ENCODE measurements around the gene DCHS1.

Gene DCHS1

DNA sequence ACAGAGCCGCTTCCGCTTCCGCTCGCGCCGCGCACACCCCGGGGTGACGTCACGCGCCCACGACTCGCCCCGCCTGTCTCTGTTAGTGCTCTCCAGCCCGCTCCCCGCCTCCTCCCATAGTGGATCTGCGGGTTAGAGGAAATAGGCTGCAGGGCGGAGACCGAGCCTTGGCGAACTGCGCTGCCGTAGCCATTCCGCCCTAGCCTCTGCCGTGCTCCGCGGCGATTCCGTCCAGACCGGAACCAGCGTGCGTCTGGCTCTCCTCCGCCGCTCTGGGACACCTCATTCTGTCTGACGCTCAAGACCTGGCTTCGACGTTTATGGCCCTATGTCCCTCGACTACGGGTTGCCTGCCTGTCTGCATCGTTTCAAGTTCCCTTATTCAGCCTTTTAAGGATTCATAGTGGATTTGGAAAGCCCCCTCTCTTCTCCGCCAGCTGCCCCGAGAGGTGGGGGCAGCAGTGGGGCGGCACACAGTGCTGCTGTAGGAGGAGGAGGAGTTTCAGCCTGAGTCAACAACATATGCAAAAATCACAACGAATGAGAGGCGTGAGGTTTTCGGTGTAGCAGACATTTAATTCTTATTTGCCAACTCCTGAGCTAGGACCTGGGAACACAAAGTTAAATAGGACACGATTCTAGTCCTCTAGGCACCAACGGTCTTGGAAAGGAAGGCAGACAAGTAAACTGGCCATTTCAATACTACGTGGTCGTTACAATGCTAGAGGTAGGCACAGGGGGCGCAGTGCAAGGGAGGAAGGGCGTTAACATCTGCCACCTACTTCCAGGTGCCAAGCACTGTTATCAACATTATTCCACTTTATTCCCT, 43.2 kb downstream of the DCHS1 start, which contains the start of gene TAF10:
Gene TAF10 (minus strand): TSS at position 4 of the 829 bp plus-strand sequence. CDS start 27 bp downstream, outside the sequence.
- DNase-seq (ENCODE audit: extremely low spot score) = peak; percentile 90
- CTCF ChIA-PET = interaction anchor here (1.2 to 1.4 kb wide), 2 partner anchors 55 to 233 kb away, joined by 4 to 5 read pairs; no protein-coding TSS in a partner anchor
- POLR2A ChIA-PET = interaction anchor here (0.6 to 5.2 kb wide), 17 partner anchors 9 to 233 kb away, joined by 3 to 39 read pairs (median 3); partner anchors contain the start of genes ILK, MRPL17, RRP8 and TIMM10B
- TF ChIP-seq TARDBP (IDR thresholded peaks at IDR 0.05) = no peak
- TF ChIP-seq L3MBTL2 (conservative IDR thresholded peaks at IDR 0.05) = peak; percentile 86
- TF ChIP-seq BHLHE40 (IDR thresholded peaks at IDR 0.05; ENCODE audit: borderline replicate concordance) = no peak
- no peak for TF ChIP-seq FOXM1 (IDR thresholded peaks at IDR 0.05; ENCODE audit: borderline replicate concordance)
- no peak for TF ChIP-seq SUZ12 (IDR thresholded peaks at IDR 0.05)
- peak; percentile 53; the same call in 1 of the 2 replicates for TF ChIP-seq ELF4 (IDR thresholded peaks at IDR 0.05)
- no peak for TF ChIP-seq SP1 (IDR thresholded peaks at IDR 0.05)
- TF ChIP-seq CTBP1 (IDR thresholded peaks at IDR 0.05; ENCODE audit: borderline replicate concordance) = no peak
- TF ChIP-seq ZNF384 (IDR thresholded peaks at IDR 0.05) = no peak
- TF ChIP-seq, protein P1, sequence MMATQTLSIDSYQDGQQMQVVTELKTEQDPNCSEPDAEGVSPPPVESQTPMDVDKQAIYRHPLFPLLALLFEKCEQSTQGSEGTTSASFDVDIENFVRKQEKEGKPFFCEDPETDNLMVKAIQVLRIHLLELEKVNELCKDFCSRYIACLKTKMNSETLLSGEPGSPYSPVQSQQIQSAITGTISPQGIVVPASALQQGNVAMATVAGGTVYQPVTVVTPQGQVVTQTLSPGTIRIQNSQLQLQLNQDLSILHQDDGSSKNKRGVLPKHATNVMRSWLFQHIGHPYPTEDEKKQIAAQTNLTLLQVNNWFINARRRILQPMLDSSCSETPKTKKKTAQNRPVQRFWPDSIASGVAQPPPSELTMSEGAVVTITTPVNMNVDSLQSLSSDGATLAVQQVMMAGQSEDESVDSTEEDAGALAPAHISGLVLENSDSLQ (IDR thresholded peaks at IDR 0.05) = no peak
- TF ChIP-seq LEF1 (IDR thresholded peaks at IDR 0.05; ENCODE audit: borderline replicate concordance) = no peak
- no peak for TF ChIP-seq NFRKB (IDR thresholded peaks at IDR 0.05)
- TF ChIP-seq FOXA1 (IDR thresholded peaks at IDR 0.05) = no peak

DNA sequence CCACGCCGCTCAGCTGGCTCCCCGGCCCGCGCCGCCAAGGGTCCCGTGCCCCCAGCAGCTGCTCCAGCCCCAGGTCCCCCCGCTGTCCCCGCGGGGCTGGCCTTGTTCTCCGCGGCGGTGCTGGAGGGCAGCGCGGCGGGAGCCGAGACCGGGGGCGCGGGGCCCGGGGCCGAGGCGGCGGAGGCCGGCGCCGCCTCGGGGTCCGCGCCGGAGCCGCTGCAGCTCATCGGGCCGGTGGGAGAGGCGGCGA, 43.7 kb downstream of the DCHS1 start:
- TF ChIP-seq FOXM1 (IDR thresholded peaks at IDR 0.05; ENCODE audit: borderline replicate concordance) (no peak), ZNF384 (IDR thresholded peaks at IDR 0.05) (no peak), FOXA1 (IDR thresholded peaks at IDR 0.05) (no peak), BHLHE40 (IDR thresholded peaks at IDR 0.05; ENCODE audit: borderline replicate concordance) (no peak), SUZ12 (IDR thresholded peaks at IDR 0.05) (no peak), LEF1 (IDR thresholded peaks at IDR 0.05; ENCODE audit: borderline replicate concordance) (no peak), FOXK2 (IDR thresholded peaks at IDR 0.05) (no peak), TARDBP (IDR thresholded peaks at IDR 0.05) (no peak), HDGF (IDR thresholded peaks at IDR 0.05; ENCODE audit: borderline replicate concordance) (no peak), L3MBTL2 (conservative IDR thresholded peaks at IDR 0.05) (no peak), ARNT (IDR thresholded peaks at IDR 0.05) (no peak), SP1 (IDR thresholded peaks at IDR 0.05) (no peak), NFRKB (IDR thresholded peaks at IDR 0.05) (no peak), CTBP1 (IDR thresholded peaks at IDR 0.05; ENCODE audit: borderline replicate concordance) (no peak)
- TF ChIP-seq, protein P1 (IDR thresholded peaks at IDR 0.05) = no peak
- ChIA-PET POLR2A (interaction anchor here (0.6 to 5.2 kb wide), 14 partner anchors 9 to 233 kb away, joined by 3 to 39 read pairs (median 4); partner anchors contain the start of genes ILK, MRPL17 and RRP8), CTCF (interaction anchor here (1.2 to 1.4 kb wide), 2 partner anchors 55 to 233 kb away, joined by 4 to 5 read pairs; no protein-coding TSS in a partner anchor)
- no peak for DNase-seq (ENCODE audit: extremely low spot score)

DNA sequence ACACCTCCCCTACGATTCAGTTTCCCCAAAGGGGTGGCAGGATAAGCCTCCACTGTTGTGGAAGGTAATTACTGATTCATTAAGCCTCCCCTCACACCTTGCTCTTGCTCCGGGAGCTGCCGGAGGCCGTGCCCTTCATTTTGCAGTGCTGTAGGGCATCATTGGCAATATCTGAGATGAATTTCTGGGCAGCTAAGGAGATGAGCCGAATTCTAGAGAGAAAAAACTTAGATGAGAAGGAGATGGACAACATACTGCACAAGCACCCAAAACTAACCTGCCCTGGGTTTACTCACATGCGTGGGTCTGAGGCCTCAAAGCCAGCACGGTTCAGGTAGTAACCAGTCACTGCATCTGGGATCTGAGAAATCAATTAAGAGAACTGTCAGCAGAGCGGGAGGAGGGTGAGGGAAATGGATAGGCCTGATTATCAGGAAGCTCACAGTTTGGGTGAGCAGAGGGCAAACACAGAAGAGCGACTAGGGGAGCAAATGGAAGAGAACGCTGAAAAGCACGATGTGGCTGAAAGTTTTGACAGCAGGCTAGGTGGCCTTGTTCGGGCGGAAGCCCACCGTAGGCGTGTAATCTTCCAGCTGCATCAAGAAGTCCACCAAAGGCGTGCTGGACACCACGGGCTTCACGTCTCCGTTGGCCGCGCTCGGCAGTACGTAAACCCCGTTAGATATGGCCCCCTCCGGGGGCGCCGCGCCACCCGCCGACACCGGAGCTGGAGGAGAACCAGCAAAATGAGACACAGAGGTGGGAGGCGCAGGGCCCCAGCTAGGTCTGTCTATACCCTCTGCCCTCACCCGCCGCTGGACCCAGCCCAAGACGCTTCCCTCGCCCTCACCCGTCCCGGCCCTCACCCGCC, 44.3 kb downstream of the DCHS1 start:
- DNase-seq (ENCODE audit: extremely low spot score) = peak; percentile 20
- ChIA-PET POLR2A (interaction anchor here (0.6 to 5.2 kb wide), 14 partner anchors 8 to 232 kb away, joined by 3 to 39 read pairs (median 4); partner anchors contain the start of genes ILK, MRPL17 and RRP8), CTCF (interaction anchor here (0.6 to 1.2 kb wide), 2 partner anchors 77 to 232 kb away, joined by 5 to 6 read pairs; no protein-coding TSS in a partner anchor)
- TF ChIP-seq TARDBP (IDR thresholded peaks at IDR 0.05) (no peak), HDGF (IDR thresholded peaks at IDR 0.05; ENCODE audit: borderline replicate concordance) (no peak), SP1 (IDR thresholded peaks at IDR 0.05) (no peak), FOXM1 (IDR thresholded peaks at IDR 0.05; ENCODE audit: borderline replicate concordance) (no peak), NFRKB (IDR thresholded peaks at IDR 0.05) (no peak), FOXA1 (IDR thresholded peaks at IDR 0.05) (no peak), ELF4 (IDR thresholded peaks at IDR 0.05) (no peak)

DNA sequence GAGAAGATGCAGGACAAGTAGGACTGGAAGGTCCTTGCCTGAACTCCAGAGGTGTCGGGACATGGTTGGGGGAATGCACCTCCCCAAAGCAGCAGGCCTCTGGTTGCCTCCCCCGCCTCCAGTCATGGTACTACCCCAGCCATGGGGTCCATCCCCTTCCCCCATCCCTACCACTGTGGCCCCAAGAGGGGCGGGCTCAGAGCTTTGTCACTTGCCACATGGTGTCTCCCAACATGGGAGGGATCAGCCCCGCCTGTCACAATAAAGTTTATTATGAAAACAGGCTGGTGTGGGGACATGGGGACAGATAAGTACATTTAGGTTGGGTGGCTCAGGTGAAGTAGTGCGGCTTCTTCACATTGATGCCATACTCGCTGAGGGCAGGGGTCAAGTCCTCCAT, 45.0 kb downstream of the DCHS1 start:
- DNase-seq (ENCODE audit: extremely low spot score) = no peak
- TF ChIP-seq NFRKB (IDR thresholded peaks at IDR 0.05) (no peak), FOXK2 (IDR thresholded peaks at IDR 0.05) (no peak), SUZ12 (IDR thresholded peaks at IDR 0.05) (no peak), SP1 (IDR thresholded peaks at IDR 0.05) (no peak)
- POLR2A ChIA-PET = interaction anchor here (1.7 to 5.2 kb wide), 2 partner anchors 16 to 72 kb away, joined by 4 to 39 read pairs; partner anchors contain the start of gene MRPL17
- CTCF ChIA-PET = no interaction called here

DNA sequence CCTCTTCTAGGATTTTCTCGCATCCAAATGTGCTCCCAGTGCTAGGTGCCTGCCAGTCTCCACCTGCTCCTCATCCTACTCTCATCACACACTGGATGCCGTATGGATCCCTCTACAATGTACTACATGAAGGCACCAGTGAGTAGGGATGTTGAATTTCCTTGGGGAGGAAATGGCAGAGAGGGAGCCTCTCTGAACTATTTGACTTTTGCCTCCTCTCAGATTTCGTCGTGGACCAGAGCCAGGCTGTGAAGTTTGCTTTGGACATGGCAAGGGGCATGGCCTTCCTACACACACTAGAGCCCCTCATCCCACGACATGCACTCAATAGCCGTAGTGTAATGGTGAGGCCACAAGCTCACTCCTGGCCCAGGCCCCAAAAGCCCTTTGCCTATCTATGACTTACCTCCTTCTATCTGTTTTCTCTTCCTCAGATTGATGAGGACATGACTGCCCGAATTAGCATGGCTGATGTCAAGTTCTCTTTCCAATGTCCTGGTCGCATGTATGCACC, 46.0 kb downstream of the DCHS1 start:
- CTCF ChIA-PET = no interaction called here
- no peak for TF ChIP-seq FOXM1 (IDR thresholded peaks at IDR 0.05; ENCODE audit: borderline replicate concordance)
- TF ChIP-seq BHLHE40 (IDR thresholded peaks at IDR 0.05; ENCODE audit: borderline replicate concordance) = no peak
- TF ChIP-seq ARNT (IDR thresholded peaks at IDR 0.05) = no peak
- TF ChIP-seq SP1 (IDR thresholded peaks at IDR 0.05) = no peak
- POLR2A ChIA-PET = interaction anchor here (1.2 to 5.2 kb wide), 3 partner anchors 9 to 73 kb away, joined by 3 to 39 read pairs (median 13); partner anchors contain the start of genes MRPL17 and TPP1
- no peak for DNase-seq (ENCODE audit: extremely low spot score)
